ENCODE results near the gene EMILIN3.
A peak's percentile ranks its signal among the peaks of the same experiment; 100 is the strongest.

EMILIN3 gene

GRCh38 chr20:41391587-41392001 is 25.0 kb upstream of the EMILIN3 start (continued):
- TF ChIP-seq CSRNP3 (CRISPR knock-in tag; IDR thresholded peaks at IDR 0.05): no peak
- no peak for TF ChIP-seq ZFP30 (CRISPR knock-in tag; IDR thresholded peaks at IDR 0.05)
- no peak for TF ChIP-seq ZNF8 (CRISPR knock-in tag; IDR thresholded peaks at IDR 0.05)
- TF ChIP-seq GLIS3 (CRISPR knock-in tag; IDR thresholded peaks at IDR 0.05): no peak

- TF ChIP-seq TOX (CRISPR knock-in tag; IDR thresholded peaks at IDR 0.05; ENCODE audit: borderline replicate concordance) (no peak), ESRRG (CRISPR knock-in tag; IDR thresholded peaks at IDR 0.05) (no peak), CSDC2 (CRISPR knock-in tag; IDR thresholded peaks at IDR 0.05) (no peak), TCF4 (CRISPR knock-in tag; IDR thresholded peaks at IDR 0.05; ENCODE audit: borderline replicate concordance) (no peak), TSHZ2 (CRISPR knock-in tag; IDR thresholded peaks at IDR 0.05) (no peak), ARNTL (CRISPR knock-in tag; IDR thresholded peaks at IDR 0.05; ENCODE audit: borderline replicate concordance, low read depth) (no peak), CSRNP3 (CRISPR knock-in tag; IDR thresholded peaks at IDR 0.05) (no peak), ZFP3 (CRISPR knock-in tag; IDR thresholded peaks at IDR 0.05) (no peak), RARB (CRISPR knock-in tag; IDR thresholded peaks at IDR 0.05) (no peak), POU6F1 (CRISPR knock-in tag; IDR thresholded peaks at IDR 0.05; ENCODE audit: borderline replicate concordance, low read depth) (no peak), ZNF8 (CRISPR knock-in tag; IDR thresholded peaks at IDR 0.05) (no peak), BACH2 (CRISPR knock-in tag; IDR thresholded peaks at IDR 0.05; ENCODE audit: borderline replicate concordance) (no peak), OSR1 (CRISPR knock-in tag; IDR thresholded peaks at IDR 0.05) (no peak), CREB5 (CRISPR knock-in tag; IDR thresholded peaks at IDR 0.05; ENCODE audit: low read depth) (no peak), ZNF70 (CRISPR knock-in tag; IDR thresholded peaks at IDR 0.05) (no peak), ZFP30 (CRISPR knock-in tag; IDR thresholded peaks at IDR 0.05) (no peak), ZNF565 (CRISPR knock-in tag; conservative IDR thresholded peaks at IDR 0.05; ENCODE audit: low read depth) (no peak), ISL1 (CRISPR knock-in tag; IDR thresholded peaks at IDR 0.05) (no peak)
- ATAC-seq: no peak
These were observed 24.3 kb upstream of the EMILIN3 start for GRCh38 chr20:41390889-41391288.

GRCh38 chr20:41387444-41387851 is 20.8 kb upstream of the EMILIN3 start:
- ATAC-seq: peak; percentile 50
- TF ChIP-seq CSDC2 (CRISPR knock-in tag; IDR thresholded peaks at IDR 0.05): no peak
- TF ChIP-seq ZNF70 (CRISPR knock-in tag; IDR thresholded peaks at IDR 0.05): no peak
